GM18868 (cell line): ENCODE results near the gene KRT78.
"Not testable (repeated sequence)": the region's sequence is repeated elsewhere in the genome, so short reads cannot be mapped to it uniquely, and the experiment has no call there.

Experiments used
- ATAC-seq: cut with Tn5 transposase; IDR thresholded peaks from one replicate; pipeline ENCODE4 v1.9.1; 2021; ENCODE audit warnings: mild to moderate bottlenecking, moderate library complexity; ENCODE audit not compliant: unreplicated experiment

The KRT78 gene

DNA sequence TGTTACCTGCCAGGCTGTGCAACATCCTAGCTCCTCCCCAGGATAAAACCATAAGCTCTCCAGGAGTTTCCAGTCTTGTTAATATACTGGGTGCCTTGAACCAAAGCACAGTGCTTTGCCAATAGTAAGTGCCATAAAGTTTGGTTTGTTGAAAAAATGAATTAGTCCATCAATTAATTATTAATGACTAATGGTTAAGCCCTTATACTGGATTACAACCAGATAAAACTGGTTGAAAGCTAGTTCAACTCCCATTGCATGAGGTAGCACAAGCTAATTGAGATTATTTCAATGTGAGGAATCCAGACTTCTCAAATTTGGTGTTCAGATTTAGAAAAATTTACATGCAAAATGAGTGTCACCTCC, 51.3 kb downstream of the KRT78 start:
- ATAC-seq: no peak

DNA sequence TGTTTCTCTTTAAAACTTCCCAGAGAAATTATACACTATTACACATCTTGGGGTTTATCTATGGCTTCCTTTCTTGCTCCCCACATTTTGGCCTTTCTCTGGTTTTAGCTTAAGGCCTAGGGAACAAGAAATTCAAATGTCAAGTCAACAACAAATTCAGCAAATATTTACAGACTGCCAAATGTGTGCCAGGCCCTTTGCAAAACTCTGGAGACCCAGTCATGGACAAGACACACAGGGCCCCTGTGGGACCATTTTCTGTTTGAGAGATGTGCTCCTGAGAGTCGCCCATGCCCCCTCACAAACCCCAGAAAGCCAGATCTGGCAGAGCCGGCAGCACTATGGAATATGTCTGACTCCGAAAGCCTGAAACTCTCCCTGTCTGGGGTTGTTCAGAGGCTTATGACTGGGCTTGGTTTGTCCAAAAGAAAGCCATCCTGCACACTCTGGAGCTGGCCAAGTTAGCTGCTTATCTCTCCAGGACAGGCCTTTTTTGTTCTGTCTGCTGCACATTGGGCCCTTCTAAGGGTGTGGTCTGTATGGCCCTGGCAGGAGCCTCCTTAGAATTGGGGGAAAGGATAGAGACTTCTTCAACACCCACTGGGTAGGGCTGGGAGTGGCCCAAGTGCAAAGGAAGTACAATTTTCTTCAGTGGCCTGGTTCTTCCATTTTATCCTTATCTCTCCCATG, 51.8 kb downstream of the KRT78 start:
- ATAC-seq: no peak

DNA sequence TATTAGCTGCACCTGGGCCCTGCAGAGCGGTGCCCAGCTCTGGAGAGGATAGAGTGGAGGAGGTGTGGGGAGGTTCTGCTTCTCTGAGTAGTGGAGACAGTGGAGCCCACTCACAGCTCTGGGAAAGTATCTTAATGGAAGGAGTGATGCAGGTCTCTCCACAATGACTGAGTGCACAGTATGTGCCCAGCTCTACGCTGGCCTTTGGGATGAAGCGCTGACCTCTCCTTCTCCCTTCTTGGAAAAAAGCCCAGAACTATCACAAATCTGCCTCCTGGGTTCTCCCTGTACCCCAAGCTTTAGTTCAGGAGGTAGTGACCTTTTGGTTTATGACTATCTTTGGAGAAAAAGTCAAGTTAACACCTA, 52.4 kb downstream of the KRT78 start:
- no peak for ATAC-seq

DNA sequence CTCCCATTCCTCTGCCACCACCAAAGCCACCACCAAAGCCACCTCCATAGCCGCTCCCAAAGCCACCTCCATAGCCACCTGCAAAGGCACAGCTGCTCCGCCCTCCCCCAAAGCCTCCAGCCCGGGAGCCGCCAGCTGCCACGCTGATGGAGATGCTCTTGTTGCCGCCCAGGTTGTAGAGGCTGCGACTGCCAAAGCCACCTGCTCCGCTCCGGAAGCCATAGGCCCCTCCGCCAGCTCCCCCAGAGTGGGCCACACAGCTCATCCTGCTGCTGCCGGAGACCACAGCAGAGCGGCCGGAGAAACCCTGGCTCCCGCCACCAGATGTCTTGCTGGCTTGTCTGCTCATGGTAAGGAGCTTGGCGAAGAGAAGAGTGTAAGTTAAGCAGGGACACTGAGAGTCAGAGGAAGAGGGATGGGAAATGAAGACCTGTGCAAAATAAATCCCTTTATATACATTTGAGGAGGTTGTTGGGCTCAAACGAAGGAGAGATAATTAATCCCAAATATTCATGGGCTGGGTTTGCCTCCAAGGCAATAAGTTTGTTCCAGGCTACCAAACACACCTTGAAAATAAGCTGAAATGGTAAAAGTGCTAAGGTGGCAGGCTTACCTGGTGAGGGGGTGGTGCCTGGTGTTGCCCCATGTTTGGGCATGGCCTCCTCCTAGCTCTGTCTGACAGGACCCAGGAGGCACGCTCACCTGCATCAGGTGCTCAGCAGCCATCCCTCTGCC, 52.9 kb downstream of the KRT78 start, which contains the start of gene KRT3:
Gene KRT3, minus strand, starts transcription at position 424 of the 735 bp plus-strand sequence. Its CDS starts 75 bp downstream, at position 349.
- no peak for ATAC-seq

DNA sequence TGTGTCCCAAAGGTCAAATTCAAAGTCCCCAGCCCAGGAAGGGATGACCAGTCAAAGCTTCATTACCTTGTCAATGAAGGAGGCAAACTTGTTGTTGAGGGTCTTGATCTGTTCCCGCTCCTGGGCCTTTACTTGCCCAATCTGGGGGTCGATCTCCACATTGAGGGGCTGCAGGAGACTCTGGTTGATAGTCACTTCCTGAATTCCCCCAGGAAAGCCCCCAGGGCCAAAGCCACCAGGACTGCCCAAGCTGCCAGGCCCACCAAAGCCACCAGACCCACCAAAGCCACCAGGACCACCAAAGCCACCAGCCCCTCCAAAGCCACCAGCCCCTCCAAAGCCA, 53.5 kb downstream of the KRT78 start:
- not testable (repeated sequence) for ATAC-seq

DNA sequence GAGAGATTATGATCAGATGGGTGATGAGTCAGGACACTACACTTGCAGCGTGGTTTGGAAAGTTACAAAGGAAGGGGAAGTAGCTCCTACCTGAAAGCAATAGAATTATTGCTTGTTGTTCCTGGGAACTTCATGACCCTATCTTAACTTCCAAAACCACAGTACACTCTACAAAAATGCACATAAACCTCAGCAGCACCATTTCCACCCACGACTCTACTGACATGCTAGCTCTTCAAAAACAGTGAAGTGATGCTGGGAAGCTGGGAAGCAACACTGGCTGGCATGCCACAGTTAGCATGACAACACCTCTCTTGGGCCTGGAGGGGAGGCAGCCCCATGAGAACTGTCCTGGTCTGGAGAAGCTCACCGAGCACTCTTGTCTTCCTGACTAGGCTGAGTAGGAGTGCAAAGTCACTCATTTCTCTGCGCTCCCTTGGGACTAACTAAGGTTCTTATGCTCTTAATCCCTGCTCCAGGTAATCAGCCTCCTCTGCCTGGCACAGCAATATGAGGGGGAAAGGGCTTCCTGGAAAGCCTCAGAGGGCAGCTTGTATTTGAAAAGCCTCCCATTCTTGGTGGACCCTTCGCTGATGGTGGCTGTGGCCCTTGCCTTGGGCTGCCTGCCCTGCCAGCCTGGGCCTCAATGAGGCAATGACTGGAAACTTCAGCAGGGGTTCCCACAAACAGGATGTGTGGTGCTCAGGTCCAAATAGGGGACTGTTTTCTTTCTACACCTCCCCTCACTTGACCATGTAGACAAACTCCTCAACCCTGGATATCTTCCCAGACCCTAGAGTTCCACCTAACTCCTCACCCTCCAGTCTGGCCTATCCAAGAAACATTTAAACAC, 54.1 kb downstream of the KRT78 start:
- no peak for ATAC-seq

DNA sequence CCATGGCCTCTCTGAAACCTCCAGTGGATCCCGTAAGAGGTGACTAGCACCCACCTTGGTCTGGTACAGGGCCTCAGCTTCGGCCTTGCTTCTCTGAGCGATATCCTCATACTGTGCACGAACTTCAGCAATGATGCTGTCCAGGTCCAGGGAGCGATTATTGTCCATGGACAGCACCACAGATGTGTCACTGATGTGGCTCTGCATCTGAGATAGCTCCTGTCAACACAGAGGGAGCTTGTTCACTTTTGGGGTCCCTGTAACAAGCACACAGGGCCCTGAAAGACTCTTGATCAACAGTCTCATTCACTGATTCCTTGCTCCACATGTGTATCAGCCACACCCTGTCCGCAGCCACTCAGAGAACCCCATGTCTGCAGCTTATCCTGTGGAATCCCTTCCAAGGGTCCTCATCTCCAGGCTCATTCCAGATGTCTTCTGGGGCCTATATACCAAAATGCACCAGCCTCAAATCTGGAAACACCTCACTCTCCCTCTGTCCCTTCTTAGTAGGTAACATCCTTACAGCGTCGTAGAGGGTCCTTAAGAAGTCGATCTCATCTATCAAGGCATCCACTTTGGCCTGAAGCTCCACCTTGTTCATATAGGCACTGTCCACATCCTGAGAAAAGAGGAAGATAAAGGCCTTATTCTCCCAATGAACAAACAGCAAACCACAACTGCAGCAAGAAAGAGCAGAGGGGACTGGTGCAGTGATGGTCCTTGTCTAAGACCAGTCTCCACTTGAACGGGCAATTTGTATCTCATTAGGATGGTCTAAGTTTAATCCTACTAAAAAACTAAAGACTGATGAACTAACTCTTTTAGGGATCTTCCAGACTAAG, 56.4 kb downstream of the KRT78 start:
- no peak for ATAC-seq

DNA sequence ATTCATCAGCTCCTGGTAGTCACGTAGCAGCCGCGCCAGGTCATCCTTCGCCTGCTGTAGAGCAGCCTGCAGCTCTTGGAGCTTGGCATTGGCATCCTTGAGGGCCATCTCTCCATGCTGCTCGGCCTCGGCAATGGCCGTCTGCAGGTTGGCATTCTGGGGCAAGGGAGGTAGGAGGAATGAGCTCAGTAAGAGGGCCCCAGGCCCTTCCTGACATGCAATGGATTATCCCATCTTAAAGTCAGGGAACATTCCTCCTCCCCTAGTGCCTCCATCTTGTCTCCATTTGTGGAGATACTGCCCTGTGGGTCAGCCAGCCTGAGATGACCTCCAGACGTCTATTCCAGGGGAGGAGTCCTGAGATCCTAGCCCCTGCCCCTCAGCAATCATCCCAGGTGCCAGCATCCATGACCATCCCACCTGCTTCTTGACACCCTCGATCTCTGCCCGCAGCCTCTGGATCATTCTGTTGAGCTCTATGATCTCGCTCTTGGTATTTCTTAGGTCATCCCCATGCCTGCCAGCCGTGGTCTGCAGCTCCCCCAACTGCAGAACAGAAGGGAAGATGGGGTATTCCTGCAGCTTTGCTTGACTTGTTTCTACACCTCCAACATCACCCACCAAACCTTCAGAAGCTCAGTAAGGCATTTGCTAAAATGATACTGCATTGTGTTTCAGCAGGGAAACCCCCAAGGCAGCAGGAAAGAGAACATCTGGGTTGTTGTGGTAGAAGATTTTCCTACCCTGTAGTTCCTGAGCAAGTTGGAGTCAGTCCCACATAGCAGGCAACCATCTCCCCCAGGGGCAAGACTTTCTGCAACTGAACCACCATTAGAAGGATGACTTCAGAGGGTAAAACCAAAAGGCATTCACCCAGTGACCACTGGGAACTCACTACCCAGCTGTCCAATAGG, 57.3 kb downstream of the KRT78 start:
- ATAC-seq: no peak

DNA sequence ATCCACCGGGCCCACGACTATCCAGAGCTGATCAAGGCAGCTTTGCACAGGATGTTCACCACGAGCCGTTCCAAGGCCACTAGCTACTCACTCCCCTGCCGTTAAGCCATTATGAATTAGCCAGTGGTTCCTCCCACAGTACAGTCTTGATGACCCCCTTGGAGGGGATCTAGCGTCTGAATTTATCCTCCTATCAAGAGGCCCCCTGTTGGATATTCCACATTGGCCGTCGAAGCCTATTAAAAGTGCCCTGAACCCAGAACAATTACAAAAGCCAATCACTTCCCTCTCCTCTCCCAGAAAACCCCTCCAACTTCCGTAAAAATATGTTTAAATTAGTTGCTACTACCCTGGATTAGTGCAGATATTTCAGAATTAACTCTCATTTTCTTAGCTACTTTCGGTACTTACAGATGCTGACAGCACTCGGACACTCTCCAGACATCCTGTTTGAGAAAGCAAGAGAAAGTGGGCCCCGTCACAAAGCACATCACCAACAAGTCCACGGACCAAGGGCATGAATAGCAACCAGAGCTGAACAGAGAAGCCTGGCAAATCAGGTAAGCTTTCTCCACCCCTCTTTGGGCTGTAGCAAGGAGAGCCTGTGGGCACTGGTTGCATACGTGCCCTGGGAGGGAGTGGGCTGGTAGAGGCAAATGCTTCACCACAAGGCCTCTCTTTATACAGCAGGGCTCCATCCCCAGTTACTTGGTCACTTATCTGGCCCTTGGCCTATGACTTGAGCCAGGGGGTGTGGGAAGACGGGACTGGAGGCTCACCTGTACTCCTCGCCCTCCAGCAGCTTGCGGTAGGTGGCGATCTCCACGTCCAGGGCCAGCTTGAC, 58.1 kb downstream of the KRT78 start:
- ATAC-seq: no peak

DNA sequence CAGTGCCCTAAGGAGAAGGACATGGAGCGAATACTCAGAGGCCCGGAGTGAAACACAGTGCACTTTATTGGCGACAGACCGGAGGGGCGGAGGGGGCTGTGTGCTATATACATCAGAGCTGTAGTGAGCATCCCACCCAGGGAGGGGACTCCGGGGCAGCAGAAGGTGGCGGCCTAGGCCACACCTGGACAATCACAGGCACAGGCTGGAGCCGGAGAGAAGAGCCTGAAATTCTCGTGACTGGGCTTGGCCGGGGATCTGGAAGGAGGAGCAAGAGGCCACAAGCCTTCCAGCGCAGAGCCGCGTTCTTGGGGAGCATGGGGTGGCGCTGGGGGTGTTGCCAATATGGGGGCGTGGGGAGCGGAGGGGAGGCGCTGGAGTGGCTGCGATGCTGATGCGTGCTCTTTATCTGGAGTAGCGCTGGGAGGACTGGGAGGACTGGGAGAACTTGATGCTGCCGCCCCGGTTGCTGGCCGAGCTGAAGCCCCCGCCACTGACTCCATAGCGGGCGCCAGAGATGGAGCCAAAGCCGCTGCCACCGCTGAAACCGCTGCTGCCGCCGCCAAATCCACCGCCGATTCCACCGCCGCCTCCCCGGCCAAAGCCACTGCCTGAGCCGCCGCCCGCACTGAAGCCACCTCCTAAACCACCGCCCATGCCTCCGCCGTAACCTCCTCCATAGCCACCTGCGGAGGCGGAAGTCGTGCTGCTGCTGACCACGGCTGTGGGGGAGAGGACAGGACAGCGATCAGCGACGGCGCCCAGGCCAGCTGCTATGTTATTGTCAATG, 59.0 kb downstream of the KRT78 start:
- no peak for ATAC-seq

DNA sequence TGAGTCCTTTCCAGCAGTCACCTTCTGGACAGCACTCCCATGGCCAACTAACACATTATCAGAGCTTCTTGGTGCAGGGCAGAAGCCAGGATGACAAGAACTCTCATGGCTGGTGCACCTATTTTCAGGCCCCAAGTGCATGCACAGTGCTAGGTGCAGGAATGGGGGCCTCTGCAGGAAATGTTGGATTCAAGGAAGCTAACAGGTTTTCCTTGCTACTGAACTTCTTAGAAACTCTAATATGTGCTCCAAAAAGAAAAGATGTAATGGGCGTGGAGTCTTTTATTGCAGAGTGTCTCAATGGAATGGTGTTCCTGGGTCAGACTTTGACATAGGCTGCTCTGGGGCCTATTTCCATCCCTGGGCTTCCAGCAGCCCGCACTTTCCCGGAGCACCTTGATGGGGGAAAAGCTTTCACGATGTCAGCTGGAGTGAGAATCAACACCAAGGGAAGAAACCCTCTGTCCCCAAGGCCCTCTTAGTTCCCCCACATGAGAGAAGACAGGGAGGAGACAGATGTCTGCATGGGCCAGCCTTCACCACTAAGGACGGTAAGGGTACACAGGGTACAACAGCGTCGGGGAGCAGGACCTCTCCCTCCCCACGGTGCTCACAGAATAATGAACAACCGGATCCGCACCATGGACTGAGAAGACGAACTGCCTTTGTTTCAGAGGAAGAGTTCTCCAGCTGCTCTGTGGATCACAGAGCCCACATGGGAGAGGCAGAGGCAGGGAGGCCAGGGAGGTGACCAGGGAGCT, 59.7 kb downstream of the KRT78 start:
- ATAC-seq: no peak

DNA sequence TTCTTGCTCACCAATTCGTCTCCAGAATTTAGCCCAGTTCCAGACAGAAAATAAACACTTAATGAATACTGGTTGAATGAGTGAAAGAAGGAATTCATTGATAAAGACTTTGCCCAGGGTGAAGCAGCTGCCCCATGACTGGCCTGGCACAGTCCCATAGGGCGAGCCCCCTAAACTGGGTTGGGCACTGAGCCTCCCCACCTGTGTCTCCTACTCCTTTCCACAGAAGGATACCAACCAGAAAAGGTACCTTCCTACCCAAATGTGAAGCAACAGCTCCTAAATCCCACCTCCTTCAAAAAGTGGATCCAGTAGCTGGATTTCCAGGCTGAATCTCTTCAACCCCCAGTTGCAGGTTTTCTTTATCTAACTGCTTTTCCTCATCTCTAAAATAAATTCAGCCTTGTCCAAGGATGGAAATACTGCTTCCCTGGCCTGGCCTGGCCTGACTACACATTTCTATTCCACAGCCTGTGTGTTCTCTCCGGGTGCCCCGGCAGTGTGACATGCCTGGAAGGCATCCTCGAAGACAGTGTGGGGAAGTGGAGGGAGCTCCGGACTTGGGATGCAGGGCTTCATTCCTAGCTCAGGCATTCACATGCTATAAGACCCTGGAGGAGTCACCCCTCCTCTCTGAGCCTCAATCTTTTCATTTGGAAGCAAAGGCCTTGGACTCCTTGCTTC, 60.5 kb downstream of the KRT78 start:
- ATAC-seq: no peak
